Measurements from ENCODE around the gene ZSCAN26. TPM values are rescaled to one million over a fixed set of nuclear protein-coding genes. Genes with fewer than 3 reads are reported as not detected.
A peak's percentile ranks its signal among the peaks of the same experiment; 100 is the strongest.

Gene ZSCAN26
- total and polyA plus RNA-seq, 2 donors (not counting 1 experiment from before 2014, with no cell fraction given): 17.9 to 29.3 TPM

DNA sequence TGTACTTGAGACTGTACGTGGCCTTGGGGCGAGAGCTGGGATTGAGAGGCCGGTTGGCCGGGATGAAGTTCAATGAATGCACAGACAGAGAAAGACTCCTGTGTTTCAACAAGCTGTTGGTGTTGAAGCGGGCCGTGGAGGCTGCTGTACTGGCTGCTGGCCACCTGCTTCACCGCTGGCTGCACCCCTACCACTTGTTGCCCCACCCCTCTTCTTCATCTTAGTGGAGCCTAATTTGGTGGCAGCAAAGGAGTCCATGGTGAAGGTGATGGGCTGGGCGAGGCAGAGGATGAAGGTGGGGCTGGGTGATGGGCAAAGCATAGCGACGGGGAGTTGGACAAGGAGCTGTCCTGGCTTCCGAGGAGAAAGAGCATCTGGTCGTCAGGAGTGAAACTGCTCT is 49.1 kb upstream of the ZSCAN26 start:
- DNase-seq (no peak), ATAC-seq (ENCODE audit: low read depth) (no peak)
- Histone ChIP-seq H3K27ac (ENCODE audit: low read length in 2 of 2) (no peak overlapping the region), H3K36me3 (replicated peaks in 1 of 2; ENCODE audit: control extremely low read depth in 1 of 2, control insufficient read depth in 1 of 2, extremely low read depth in 1 of 2, insufficient read depth in 2 of 2, low read length in 1 of 2) (no peaks in the 10 kb centered on the region), H3K4me3 (ENCODE audit: control extremely low read depth in 1 of 5, extremely low read depth in 1 of 5, insufficient read depth in 1 of 5, low read depth in 2 of 5, low read length in 4 of 5) (peak overlapping the region in 1 of 5 experiments; percentile 79), H3K79me2 (ENCODE audit: control insufficient read depth, insufficient read depth, low read length) (no peaks in the 10 kb centered on the region), H3K9me3 (ENCODE audit: control extremely low read depth in 1 of 3, control insufficient read depth in 2 of 3, insufficient read depth in 1 of 3, low read length in 2 of 3) (peaks cover 0 to 8% (median 2%) of the 10 kb centered on the region in 3 donors), H3K4me2 (replicated peaks; ENCODE audit: low read depth, low read length, poor library complexity, severe bottlenecking) (peak overlapping the region; percentile 94), H3K4me1 (ENCODE audit: control insufficient read depth in 2 of 2, insufficient read depth in 2 of 2, low read length in 2 of 2) (peaks cover 6 to 7% of the 10 kb centered on the region in 2 donors), H4K20me1 (ENCODE audit: control insufficient read depth, insufficient read depth, low read length, poor library complexity, severe bottlenecking) (no peaks in the 10 kb centered on the region), H3K9ac (ENCODE audit: low read length) (no peak overlapping the region), H2AFZ (ENCODE audit: insufficient read depth, low read depth, low read length, poor library complexity, severe bottlenecking) (peak overlapping the region; percentile 97), H3K27me3 (replicated peaks in 1 of 4; ENCODE audit: control extremely low read depth in 1 of 4, control insufficient read depth in 3 of 4, insufficient read depth in 4 of 4, low read length in 3 of 4) (peaks cover 0 to 54% (median 41%) of the 10 kb centered on the region in 4 experiments)
- ChIA-PET CTCF (interaction anchor here (0.6 to 1.7 kb wide), 3 partner anchors 138 to 1111 kb away, joined by 3 to 6 read pairs (median 3); no protein-coding TSS in a partner anchor), POLR2A (interaction anchor here (0.7 to 1.8 kb wide), 3 partner anchors 77 to 407 kb away, joined by 3 to 6 read pairs (median 4); partner anchors contain the start of gene ZKSCAN8)
- no peak for TF ChIP-seq EZH2 (IDR thresholded peaks at IDR 0.05; ENCODE audit: borderline replicate concordance, insufficient read depth, low read depth, low read length, poor library complexity, severe bottlenecking)
- TF ChIP-seq, protein P1, sequence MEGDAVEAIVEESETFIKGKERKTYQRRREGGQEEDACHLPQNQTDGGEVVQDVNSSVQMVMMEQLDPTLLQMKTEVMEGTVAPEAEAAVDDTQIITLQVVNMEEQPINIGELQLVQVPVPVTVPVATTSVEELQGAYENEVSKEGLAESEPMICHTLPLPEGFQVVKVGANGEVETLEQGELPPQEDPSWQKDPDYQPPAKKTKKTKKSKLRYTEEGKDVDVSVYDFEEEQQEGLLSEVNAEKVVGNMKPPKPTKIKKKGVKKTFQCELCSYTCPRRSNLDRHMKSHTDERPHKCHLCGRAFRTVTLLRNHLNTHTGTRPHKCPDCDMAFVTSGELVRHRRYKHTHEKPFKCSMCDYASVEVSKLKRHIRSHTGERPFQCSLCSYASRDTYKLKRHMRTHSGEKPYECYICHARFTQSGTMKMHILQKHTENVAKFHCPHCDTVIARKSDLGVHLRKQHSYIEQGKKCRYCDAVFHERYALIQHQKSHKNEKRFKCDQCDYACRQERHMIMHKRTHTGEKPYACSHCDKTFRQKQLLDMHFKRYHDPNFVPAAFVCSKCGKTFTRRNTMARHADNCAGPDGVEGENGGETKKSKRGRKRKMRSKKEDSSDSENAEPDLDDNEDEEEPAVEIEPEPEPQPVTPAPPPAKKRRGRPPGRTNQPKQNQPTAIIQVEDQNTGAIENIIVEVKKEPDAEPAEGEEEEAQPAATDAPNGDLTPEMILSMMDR (IDR thresholded peaks at IDR 0.05): no peak
- Mint-ChIP-seq H3K4me1 (peaks cover 9% of the 10 kb centered on the region), H3K9me3 (ENCODE audit: insufficient read depth) (no peaks in the 10 kb centered on the region), H3K27ac (no peak overlapping the region), H3K4me3 (peak overlapping the region; percentile 93), H3K27me3 (peaks cover 54% of the 10 kb centered on the region)
- WGBS (ENCODE audit: insufficient coverage): 91% methylated on average over 12 of the region's 12 CpGs
- intact Hi-C loops (cut with micrococcal nuclease): loop anchor here (5.0 to 10.0 kb wide), 3 partner anchors 56 to 313 kb away; no protein-coding TSS in a partner anchor

All from B cell (primary cell).